Activated T-cell treated with anti-CD3 and anti-CD28 coated beads, Interleukin-2, amount 50 U/mL, for 1 hour (primary cell): ENCODE results near the gene SPATA21.

Source experiments
- DNase-seq: peaks from one replicate; pipeline ENCODE4 v3.0.0-alpha.2; 2020

SPATA21 gene

DNA sequence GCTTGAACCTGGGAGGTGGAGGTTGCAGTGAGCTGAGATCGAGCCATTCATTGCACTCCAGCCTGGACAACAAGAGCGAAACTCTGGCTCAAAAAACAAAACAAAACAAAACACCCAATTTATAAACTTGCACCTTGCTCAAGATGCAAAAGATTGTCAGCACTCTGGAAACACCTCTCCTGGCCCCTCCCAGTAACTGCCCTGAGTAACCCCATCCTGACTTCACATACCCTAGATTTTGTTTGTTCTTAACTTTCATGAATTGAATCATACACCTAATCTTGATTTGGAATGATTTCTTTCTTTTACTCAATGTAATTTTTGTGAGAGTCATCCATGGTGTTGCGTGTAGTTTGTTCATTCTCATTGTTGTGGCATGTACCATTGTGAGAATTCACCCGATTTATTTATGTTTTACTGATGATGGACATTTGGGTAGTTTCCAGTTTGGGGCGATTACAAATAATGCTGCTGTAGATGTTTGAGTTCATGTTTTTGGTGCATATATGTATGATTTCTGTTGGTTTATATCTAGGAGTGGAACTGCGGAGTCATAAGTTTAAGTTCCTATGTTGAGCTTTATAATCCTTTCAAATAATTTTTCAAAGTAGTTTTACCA is 13.7 kb upstream of the SPATA21 start:
- DNase-seq, result no peak

DNA sequence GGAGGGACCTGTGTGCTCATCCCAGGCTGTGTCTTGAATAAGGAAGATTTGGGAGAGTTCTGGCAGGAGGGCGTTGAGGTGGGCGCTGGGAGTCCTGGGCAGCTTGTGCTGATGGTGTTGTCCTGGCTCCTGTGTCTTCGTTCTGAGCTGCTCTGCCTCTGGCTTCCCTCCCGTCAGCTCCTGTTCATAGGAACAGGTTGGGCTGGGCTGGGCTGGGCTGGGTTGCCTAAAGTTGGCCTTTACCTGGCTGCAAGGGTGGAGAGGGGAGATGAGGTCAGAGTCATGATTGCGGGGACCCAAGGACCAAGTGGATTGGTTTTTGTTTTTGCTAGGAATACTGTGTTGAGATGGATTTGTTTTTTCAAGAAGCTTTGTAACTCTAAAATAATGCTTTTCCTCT is 12.4 kb upstream of the SPATA21 start:
- no peak for DNase-seq

DNA sequence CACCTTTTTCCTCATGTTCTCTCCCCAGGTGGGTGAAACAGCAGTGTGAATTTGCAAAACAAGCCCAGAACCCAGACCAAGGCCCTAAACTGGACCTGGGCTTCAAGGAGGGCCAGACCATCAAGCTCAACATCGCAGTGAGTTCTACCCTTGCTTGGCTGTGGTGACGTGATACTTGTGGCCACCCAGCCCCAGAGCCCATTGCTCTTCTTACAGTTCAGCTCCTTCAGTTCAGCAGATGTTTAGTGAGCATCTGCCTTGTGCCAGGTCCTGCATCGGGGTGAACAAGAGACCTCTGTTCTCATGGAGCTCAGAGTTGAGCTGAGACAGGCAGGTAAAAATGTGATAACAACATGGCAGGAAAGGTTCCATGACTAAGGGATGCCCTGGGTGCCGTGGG is 11.8 kb upstream of the SPATA21 start:
- no peak for DNase-seq

DNA sequence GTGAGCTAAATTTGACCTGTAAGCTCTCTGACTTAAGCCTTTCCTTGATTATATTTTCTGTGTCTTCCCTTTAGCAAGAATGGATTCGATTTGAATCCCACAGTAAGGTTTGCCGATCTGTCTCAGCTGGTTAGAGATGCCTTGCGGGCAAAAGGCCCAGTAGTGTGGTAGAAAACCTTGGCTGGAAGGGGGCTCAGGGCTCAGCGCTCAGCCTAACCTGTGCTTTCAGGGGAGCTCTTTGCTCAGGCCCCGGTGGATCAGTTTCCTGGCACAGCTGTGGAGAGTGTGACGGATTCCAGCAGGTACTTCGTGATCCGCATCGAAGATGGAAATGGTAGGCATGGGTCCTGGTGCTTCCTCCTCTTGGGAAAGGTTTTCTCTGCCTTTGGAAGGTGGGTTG is 10.4 kb upstream of the SPATA21 start:
- no peak for DNase-seq

DNA sequence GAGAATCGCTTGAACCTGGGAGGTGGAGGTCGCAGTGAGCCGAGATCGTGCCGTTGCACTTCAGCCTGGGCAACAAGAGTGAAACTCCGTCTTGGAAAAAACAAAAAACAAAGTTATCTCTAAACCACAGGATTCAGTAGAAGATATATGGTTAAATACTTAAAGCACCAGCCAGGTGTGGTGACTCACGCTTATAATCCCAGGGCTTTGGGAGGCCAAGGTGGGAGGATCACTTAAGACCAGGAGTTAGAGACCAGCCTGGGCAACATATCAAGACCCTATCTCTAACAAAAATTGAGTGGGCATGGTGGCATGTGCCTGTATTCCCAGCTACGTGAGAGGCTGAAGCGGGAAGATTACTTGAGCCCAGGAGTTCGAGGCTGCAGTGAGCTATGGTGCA is 8.9 kb upstream of the SPATA21 start:
- DNase-seq, result no peak

DNA sequence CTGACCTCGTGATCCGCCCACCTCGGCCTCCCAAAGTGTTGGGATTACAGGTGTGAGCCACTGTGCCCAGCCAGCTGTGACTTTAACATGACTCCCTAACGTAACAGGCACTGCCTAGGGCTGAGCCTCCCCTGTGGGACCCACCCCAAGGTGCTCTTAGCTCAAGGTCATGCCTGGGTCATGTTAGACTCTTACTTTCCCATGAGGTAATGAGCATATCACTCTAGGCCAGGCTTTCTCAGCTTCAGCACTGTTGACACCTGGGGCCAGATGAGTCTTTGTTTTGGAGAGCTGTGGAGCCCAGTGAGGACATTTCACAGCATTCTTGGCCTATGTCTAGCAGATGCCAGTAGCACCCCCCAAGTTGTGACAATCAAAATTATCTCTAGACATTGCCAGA is 7.8 kb upstream of the SPATA21 start:
- no peak for DNase-seq

DNA sequence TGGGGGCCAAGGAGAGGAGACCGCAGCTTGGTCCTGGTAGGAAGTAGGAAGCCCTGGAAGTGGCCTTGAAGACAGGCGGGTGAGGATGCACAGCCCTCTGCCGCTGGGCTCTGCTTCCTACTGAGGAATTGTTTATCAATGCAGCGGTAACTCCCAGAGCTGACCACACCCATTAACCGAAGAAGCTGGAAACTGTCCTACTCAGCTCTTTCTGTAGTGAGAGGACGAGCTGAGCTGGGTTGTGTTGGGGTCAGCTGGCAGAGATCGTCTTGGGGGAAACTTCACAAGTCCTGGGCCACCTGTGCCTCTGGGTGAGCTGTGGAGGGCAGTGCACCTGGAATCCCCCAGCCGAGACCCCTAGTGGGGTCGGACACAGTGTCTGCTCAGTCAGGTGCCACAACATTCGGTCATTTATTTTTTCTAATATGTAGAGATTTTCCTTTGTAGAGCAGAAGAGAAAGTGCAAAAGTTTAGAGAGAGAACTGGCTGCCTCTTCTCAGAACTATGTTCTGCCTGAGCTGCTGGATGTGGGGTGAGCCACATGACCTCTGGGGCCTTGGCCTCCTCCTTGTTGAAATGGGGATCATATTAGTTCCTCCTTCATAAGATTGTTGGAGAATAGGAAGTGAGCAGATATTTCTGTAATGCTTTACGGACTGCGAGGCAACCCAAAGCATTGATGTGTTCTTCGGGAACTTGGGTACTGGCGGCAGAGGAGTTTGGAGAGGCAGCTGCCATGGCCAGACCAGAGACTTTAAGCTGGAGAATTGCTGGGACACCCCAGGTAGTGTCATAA is 6.9 kb upstream of the SPATA21 start:
- DNase-seq, result no peak

DNA sequence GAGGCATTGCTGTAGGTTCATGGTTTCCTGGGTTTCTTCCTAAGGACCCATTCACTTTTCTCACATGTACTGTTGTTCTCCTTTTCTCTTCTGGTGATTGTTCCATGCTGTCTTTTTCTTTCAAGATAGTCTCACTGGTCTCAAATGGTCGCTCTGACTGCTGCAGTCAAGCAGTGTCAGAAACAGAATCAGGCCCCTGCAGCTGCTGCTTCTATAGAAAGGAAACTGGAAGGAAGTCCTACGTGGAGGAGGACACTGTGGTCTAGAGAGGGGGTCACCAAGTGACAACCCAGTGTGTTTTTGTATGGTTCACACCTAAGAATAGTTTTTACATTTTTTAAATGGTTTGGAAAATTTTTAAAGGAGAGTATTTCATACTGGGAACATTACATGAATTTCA is 5.7 kb upstream of the SPATA21 start:
- DNase-seq, result no peak

DNA sequence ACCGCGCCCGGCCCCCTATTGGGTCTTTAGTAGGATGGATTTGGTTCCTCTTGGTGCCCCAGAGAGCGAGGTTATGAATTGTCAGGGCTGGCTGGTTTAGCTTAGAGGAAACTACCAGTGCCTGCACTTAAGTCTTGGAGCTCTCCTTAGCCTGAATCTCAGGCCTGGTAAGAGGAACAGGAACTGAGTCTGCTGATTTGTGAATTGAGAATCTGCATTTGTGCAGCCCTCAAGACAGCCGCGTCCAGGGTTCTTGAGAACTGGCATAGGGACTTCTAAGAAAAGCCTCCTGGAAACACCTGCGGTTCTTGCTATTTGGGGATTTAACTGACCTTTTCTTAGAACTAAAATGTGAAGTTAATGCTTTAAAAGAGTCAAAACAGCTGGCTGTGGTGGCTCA is 5.0 kb upstream of the SPATA21 start:
- no peak for DNase-seq

DNA sequence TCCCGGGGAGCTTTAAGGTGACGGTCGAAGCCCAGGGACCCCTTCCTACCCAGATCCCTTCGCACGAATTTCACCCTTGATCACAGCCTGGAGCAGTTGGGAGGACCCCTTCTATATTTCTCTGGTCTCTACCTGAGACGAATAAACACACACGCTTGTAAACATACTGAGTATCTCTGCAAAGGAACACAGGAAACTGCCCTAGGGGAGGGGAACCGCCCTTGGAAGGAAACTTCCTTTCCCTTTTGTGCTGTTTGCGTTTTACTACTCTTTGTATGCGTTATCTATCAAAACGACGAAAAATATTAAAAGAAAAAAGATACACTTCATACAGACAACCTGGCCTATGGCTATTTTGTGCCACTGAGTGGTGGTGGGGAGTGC is 4.0 kb upstream of the SPATA21 start:
- DNase-seq, result no peak

DNA sequence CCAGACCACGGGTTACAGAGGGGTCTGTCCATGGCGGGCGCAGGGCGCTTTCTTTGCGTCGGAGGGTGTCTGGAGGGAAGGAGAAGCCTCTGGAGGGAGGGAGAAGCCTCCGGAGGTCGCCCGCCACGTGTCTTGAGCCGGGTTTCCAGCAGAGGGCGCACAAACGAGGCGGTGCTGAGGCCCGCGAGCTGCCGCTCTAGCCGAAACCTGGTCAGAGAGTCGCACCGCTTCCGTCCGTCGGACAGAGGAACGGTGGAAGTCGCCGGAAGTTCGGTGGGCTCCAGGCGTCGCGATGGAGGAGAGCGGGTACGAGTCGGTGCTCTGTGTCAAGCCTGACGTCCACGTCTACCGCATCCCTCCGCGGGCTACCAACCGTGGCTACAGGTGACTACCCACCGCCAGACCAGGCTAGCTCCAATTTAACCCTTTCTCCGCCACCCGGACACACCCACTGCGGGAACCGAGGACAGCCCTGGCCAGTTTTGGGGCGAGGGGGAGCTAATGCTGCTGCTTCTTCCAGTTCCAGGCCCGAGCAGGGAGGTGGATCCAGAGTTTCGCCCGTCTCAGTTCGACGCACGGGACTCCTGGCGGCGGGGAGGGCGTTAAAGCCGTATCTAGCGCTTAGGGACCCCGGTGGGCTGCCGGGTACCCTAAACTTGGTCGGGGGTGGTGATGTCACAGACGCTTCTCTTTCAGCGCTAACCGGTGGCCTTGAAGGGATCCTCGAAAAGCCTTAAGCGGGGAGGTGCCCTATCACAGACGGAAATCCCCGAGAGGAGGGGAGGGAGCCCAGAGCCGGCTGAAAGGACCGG is 3.5 kb upstream of the SPATA21 start, which contains the start of gene NECAP2:
NECAP2 (plus strand) TSS at position 255 of the 812 bp plus-strand sequence; CDS start at position 293, 38 bp downstream.
- DNase-seq, result peak; percentile 95

DNA sequence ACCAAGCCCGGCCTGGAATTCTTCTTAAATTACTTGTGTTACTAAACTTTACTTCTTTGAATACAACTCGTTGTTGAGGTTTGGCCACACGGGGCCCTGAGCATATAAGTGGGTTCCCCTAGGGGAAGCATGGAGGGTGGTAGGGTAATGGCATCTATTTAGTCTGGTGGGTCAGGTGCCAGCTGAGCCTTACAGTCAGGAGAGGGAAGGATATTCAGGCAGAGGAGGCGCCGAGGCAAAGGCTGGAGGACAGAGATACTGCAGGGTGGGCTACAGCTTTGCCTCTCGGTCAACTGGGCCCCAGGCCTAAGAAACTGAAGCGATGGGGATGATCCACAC is 2.9 kb upstream of the SPATA21 start:
- DNase-seq, result no peak

DNA sequence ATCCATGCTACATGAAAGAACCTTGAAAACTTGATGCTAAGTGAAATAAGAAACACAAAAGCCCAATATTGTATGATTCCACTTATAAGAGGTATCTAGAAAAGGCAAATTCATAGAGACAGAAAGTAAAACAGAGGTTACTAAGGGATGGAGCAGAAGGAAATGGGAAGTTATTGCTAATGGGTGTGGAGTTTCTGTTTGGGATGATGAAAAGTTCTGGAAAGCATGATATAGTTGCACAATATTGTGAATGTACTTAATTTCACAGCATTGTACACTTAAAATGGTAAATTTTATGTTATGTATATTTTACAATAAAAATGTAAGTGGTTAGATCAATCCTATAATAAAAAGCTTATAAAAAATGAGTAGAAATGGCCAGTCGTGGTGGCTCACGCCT is 1.7 kb upstream of the SPATA21 start:
- no peak for DNase-seq

DNA sequence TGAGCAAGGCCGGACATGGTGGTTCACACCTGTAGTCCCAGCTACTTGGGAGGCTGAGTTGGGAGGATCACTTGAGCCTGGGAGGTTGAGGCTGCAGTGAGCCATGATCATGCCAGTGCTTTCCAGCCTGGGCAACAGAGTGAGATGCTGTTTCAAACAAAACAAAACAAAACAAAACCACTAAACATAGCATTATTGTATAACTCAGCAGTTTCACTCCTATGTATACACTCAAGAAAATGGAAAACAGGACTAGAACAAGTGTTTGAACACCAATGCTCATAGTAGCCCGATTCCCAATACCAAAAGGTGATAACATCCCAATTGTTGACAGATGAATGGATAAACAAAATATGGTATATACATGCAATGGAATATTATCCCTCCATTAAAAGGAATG is 1.3 kb upstream of the SPATA21 start:
- DNase-seq, result no peak

DNA sequence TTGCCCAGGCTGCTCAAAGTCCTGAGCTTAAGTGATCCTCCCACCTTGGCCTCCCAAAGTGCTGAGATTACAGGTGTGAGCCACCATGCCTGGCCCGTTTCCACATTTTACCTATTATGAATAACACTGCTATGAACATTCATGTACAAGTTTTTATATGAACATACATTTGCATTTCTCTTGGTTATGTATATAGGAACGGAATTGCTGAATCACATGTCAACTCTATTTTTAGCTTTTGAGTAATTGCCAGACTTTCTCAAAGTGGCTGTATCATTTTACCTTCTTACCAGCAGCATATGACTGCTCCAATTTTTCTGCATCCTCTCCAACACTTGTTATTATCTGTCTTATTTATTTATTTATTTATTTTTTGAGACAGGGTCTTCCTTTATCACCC is 2.7 kb downstream of the SPATA21 start:
- DNase-seq, result no peak

DNA sequence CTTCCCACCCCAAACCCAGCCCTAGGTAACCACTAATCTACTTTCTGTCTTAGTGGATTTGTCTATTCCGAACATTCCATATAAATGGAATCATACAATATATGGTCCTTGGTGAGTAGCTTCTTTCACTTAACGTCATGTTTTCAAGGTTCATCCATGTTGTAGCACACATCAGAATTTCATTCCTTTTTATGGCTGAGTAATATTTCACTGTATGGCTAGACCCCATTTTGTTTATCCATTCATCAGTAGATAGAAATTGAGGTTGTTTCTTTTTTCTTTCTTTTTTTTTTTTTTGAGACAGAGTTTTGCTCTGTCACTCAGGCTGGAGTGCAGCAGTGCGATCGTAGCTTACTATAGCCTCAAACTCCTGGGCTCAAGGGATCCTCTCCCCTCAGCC is 3.2 kb downstream of the SPATA21 start:
- no peak for DNase-seq

DNA sequence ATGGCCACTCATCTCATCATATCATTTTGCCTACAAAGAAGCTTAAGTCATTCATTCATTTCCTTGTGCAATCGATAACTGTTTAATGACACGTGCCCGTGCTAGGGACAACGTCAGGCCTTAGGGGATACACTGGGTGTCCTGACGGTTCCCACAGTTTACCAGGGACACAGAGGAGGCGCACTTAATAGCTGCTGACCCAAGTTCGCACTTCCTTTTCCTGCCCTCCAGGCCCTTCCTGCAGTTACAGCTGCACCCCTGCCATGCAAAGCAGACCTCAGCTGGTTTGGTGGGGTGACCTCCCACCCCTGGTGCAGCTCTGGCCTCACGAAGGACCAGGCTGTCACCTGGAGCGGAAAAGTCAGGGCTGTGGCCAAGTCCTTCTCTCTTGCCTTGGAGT is 4.2 kb downstream of the SPATA21 start:
- no peak for DNase-seq

DNA sequence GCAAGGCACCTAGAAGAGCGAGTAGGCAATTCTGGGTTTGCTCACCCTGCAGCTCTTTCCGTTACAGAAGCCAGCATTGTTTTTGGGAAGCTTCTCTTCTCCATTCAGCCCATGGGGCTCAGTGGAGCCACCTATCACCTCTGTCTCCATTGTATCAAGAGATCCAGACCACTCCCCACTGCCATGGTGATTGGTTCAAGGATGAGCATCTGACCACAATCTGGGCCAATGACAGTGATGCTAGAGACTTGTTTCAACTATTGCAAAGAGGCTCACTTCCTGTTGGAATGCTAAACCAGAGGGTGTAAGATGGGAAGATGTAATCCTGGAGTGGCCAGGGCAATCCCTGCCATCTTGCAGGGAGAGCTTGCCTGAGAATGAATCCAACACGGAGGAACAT is 6.6 kb downstream of the SPATA21 start:
- DNase-seq, result no peak

DNA sequence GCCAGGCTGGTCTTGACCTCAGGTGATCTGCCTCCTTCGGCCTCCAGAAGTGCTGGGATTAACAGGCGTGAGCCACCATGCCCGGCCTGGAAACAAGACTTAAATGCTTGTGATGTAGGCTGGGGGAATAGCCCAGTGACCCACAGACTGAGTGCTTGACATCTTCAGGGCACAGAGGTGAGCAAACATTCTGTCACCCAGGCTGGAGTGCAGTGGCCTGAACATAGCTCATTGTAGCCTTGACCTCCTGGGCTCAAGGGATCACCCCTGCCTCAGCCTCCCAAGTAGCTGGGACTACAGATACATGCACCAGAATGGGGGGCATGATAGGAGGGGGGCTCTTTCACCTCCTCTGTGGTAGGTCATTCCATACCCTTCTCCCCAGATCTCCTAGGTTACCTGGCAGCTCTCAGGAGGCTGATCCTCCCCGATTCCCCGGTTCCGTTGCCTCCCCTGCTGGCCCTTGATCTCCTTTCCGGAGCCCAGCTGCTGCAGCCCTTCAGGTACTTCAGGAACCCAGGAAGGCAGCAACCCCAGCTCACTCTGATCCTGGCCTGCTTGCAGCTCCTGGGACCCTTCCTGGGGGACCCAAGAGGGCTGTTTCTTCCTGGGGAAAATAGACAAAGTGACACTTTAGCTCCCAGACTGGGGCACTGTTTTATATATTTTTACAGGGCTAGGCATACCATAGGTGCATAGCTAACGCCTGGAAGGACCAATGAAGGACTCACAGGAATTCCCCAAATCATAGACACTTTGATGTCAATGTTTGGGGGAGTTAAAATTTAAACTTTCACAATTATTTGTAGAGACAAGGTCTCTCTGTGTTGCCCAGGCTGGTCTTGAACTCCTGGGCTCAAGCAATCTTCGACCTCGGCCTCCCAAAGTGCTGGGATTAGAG is 11.8 kb downstream of the SPATA21 start:
- DNase-seq, result no peak

DNA sequence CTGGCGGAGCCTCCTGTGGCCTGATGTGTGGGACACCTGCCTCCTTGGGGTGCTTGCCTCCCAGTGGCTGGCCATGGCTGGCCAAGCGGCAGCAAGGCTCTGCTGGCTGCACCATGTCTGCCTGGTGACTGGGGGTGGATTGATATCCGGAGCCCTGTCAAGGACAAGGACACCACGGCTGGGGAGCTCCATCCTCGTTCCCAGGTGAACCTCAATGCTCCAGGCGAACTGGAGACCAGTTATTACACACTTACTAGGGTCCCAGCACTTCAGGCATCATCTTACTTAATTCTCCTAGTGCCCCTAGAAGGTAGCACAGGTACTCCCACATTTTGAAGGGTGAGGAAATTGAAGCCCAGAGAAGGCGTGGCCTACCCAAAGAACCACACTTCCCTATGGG is 15.2 kb downstream of the SPATA21 start:
- DNase-seq, result no peak

DNA sequence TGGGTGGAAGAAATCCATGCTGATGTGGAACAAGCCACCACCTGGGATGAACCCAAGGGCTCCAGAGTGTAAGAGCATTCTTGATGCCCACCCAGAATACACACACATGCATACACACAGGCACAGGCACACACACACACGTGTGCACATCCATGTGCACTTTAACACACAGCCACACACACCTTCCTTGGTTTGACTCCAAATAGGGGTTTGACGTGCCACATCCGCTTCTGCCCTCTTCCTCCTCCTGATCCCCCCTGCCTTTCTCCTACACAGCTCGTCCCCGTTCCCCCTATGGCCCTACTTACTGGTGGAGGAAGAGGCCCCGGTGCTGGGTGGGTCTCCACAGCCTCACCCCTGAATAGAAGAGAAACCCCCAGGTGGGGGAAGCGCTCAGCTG is 16.0 kb downstream of the SPATA21 start:
- no peak for DNase-seq

DNA sequence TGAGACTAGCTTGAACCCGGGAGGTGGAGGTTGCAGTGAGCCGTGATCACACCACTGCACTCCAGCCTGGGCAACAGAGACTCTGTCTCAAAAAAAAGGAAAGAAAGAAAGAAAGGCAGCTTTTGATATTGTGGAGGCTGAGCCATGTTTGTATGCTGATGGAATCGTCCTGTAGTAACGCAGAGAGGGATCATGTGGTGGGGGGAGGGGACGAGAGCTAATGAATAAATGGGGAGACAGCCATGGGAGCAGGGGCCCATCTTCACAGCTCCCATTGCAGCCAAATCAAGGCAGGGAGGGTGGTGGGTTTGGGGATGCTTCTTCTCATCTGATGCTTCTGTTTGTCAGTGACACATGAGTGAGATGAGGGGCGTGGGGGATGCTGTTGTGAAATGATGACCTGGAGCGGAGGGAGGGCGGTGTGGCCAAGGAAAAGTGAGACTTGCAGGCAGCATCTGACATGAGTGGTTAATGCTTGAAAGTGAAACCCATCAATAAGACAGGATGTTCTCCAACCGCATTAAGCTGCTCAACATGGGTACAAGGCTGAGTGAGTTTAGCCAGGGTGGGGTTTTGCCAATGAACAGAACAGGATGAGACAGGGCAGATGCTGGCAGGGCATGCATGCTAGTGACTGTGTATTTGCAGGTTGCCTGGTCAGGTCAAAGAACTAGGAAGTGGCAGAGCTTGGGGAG is 16.7 kb downstream of the SPATA21 start:
- DNase-seq, result peak; percentile 29
